GM03348 (cell line): ENCODE results near the gene RASD1.
"Not testable (repeated sequence)": the region's sequence is repeated elsewhere in the genome, so short reads cannot be mapped to it uniquely, and the experiment has no call there.

Source experiments
- DNase-seq: peaks from one replicate; pipeline ENCODE4 v3.0.0; 2012; ENCODE audit warnings: low spot score

Gene RASD1

GRCh38 chr17:17497065-17497844 is 1.1 kb upstream of the RASD1 start:
- DNase-seq = no peak

GRCh38 chr17:17495536-17496188 is 533 bp downstream of the RASD1 start:
- DNase-seq = peak; percentile 33

DNA sequence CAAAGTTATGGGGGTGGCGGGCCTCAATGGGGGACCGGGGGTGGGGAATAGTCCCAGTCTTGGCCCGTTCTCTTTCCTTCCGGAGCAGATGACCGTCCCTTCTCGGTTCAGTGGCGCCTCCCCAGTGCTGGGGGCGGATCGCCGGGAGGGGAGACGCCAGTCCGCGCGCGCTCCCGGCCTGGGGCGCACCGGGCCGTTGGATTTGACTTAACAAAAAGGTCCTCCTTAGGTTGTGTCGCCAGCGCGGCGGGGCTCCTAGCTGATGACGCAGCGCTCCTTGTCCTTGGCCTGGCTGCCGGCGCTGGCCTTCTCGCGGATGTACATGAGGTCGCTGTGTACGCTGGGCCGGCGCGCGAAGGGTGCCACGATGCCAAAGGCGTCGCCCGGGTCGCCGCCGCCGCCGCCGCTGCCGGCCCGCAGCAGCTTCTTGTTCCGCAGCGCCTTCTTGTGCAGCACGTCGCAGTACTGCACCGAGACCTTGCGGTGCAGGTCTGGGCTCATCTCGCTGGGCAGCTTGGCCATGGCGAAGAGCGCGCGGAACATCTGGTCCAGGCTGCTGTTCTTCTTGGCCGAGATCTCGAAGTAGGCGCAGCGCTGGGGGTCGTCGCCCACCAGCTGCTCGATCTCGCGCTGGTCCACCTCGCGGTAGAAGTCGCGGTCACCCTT is 1.2 kb downstream of the RASD1 start:
- peak; percentile 43 for DNase-seq

GRCh38 chr17:17494499-17494869 is 1.7 kb downstream of the RASD1 start:
- DNase-seq = no peak

DNA sequence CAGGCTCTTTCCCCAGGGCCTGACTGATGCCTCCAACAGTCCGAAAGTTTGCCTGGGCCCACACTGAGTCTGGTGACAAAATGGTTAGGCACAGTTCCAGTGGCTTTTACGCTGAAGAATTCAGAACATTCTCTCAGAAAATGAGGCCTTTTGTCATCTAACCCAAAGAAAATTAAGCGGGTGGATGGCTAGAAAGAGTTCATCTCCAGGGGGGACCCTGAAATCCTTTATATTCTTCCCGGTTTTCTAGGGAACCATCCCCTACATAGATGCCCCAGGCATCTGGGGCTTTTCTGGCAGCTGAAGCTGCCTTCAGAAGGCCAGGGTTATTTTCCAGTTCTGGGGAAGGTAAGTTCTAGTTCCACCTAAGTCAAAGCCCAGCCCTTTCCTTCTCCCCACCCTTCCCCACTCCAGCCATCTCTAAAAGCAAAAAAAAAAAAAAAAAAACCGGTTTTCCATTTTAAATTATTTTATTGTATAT is 2.2 kb downstream of the RASD1 start:
- DNase-seq = no peak

- no peak for DNase-seq
These were observed 2.8 kb downstream of the RASD1 start for GRCh38 chr17:17493249-17493985.

GRCh38 chr17:17492571-17492970 is 3.6 kb downstream of the RASD1 start:
- no peak for DNase-seq

DNA sequence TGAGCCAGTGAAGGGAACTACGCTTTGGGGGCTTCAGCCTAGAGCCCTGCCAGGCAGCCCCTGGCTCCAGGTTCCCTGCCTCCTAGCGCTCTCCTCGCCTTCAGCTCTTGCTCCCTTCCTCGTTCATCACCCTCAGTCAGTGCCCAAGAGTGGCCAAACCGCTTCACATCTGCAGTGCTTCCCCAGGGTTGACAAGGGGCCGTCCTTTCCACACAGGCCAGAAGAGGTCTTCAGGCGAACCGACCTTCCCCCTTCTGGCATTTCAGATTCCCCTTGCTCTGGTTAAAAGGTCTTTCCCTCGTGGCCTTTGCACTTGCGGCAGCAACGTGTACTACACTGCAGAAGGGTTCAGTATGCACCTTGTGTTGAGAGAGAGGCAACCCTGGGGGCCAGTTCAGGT is 4.1 kb downstream of the RASD1 start:
- no peak for DNase-seq

DNA sequence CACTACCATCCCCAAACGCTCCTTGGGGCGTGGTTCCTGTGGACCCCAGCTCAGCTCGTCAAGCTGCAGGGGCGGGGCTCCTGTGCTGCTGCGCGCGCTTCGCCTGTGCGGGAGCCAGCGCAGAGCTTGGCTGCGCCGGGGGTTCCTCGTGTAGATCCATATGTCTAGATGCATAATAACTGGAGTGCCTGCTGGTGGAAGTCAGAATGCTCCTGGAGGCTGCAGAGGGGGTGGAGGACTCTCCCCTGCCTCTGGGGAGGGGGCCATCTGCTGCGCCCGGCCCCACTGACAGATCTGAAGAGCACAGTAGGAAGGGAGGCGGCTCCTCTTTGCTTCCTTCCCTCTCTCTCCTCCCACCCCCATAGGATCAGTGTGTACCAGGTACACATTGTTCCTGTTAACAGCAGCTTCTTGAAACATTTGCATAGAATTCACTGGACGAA is 4.6 kb downstream of the RASD1 start:
- no peak for DNase-seq

- no peak for DNase-seq
These were observed 5.1 kb downstream of the RASD1 start for GRCh38 chr17:17491031-17491471.

DNA sequence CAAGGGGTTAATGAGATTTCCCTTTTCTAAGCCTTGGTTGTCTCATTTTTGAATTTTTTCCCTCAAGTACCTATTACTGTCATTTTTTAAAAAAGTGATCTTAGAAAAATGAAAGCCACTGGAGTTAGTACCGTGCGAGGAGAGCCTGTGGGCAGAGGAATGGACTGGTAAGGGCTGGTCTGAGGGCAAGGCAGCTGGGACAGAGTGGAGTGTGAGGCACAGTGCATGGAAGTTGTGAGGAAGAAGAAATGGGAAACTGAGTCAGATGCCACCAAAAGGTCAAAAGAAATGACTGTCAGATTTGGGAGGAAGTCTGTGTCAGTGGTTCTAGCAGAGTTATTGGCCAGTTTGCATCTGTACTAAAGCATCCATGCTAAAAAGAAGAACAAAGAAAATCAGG is 8.2 kb downstream of the RASD1 start:
- DNase-seq = no peak

DNA sequence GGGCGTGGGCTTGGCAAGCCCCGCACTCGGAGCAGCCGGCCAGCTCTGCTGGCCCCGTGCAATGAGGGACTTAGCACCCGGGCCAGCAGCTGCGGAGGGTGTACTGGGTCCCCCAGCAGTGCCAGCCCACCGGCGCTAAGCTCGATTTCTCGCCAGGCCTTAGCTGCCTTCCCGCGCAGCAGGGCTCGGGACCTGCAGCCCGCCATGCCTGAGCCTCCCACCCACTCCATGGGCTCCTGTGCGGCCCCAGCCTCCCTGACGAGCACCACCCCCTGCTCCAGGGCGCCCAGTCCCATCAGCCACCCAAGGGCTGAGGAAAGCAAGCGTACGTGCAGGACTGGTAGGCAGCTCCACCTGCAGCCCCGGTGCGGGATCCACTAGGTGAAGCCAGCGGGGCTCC is 9.8 kb downstream of the RASD1 start:
- not testable (repeated sequence) for DNase-seq

- DNase-seq = no peak
These were observed 10.8 kb downstream of the RASD1 start for GRCh38 chr17:17485420-17485819.

DNA sequence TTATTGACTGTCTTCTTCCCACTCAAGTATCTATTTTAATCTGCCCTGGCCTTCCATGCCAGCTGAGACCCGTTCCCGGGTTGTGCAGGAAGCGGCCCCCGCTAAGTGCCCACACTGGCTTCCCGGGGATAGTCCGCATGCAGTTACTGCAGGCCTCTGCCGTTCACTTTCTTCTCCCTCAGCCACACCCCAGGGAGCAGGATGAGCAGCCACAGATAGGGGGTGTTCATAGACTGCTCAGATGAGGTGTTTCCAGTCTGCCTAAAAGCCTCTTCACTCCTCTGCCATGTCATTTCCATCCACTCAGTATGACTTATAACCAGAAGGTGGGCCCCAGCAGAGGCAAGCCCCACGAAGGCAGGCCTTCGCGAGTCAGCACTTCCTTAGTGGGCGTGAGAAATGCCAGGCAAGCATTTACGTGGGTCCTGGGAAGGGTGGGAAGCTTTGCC is 11.7 kb downstream of the RASD1 start:
- no peak for DNase-seq

GRCh38 chr17:17481860-17482259 is 14.3 kb downstream of the RASD1 start:
- DNase-seq = no peak

- no peak for DNase-seq
These were observed 15.5 kb downstream of the RASD1 start for GRCh38 chr17:17480593-17481148.

GRCh38 chr17:17479209-17479608 is 17.0 kb downstream of the RASD1 start:
- no peak for DNase-seq

- peak; percentile 99 for DNase-seq
These were observed 19.2 kb downstream of the RASD1 start, which contains the start of gene MED9 for GRCh38 chr17:17476865-17477467. Gene MED9, plus strand, starts transcription at chr17:17477000. Its CDS starts 42 bp downstream, at chr17:17477042.

DNA sequence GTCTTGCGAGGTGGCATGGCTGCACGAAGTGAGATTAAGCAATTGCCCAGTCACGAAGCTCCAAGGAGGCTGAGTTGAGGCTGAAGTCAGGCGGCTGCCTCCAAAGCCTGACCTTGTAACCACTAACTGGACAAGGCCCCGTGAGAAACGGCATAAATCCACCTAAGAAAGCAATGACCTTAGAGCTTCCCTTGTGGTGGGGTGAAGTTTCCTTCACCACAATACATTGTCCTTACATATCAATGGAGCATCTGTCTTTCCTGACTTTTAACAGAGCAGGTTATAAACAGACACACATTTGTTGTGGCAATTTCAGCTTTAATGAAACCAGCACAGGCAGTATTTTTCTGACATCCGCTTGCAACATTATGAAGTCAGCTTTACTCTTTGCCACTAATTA is 21.9 kb downstream of the RASD1 start:
- no peak for DNase-seq

DNA sequence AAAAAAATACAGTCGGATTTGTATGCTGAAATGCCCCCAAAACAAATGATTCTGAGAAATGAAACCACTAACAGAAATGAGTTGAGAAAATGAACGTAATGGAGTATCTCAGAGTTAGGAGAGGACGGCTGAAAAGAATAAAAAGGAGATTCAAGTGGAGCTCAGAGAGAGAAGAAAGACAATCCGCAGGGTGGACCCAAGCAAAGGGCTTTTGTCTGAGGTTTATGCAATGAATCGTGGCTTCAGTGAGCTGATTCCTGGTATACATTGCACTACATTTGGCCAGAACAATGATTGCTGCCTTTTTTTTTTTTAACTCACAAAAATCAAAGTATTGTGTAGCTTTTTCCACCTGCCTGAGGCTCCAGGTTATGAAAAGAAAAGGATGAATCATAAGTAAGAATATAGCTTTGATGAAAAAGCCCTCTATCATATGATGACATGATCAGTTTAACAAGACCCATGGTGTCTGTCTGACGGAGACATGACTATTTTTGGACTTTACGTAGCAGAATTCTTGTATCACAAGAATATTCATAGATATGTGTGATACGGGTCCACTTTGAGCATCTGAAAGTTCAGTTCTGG is 23.8 kb downstream of the RASD1 start:
- DNase-seq = no peak

GRCh38 chr17:17469996-17470395 is 26.2 kb downstream of the RASD1 start:
- no peak for DNase-seq
